Activated T-cell treated with anti-CD3 and anti-CD28 coated beads, Interleukin-2, amount 50 U/mL, for 72 hours (primary cell): ENCODE results near the gene MLPH. TPM values are rescaled to one million over a fixed set of nuclear protein-coding genes. Genes with fewer than 3 reads are reported as not detected.
A peak's percentile ranks its signal among the peaks of the same experiment; 100 is the strongest.

Experiments
- ATAC-seq, 2 donors: fragments of 150-1000 bp; cut with Tn5 transposase; replicated peaks in 1 of 2; 2 replicates each; pipeline ENCODE4 v1.10.0; 2021; ENCODE audit warnings: moderate library complexity in 2 of 2, mild to moderate bottlenecking in 1 of 2
- DNase-seq, 2 donors: peaks; one replicate each; pipeline ENCODE4 v3.0.0; 2021 to 2022; ENCODE audit warnings: mixed read lengths in 1 of 2
- H3K27ac Mint-ChIP-seq: one replicate; pipeline ENCODE4 v1.8.0; 2022; ENCODE audit warnings: mild to moderate bottlenecking, moderate library complexity, mixed read lengths
- H3K27me3 Mint-ChIP-seq: one replicate; pipeline ENCODE4 v1.8.0; 2022; ENCODE audit warnings: low read depth, mixed read lengths
- H3K36me3 Mint-ChIP-seq, 2 donors: one replicate each; pipeline ENCODE4 v1.8.0; 2022; ENCODE audit warnings: mixed read lengths in 2 of 2, mild to moderate bottlenecking in 1 of 2; ENCODE audit not compliant: insufficient read depth in 2 of 2
- H3K4me1 Mint-ChIP-seq: one replicate; pipeline ENCODE4 v1.8.0; 2022; ENCODE audit warnings: low read depth, mixed read lengths
- H3K4me3 Mint-ChIP-seq, 2 donors: one replicate each; pipeline ENCODE4 v1.8.0; 2022; ENCODE audit warnings: mild to moderate bottlenecking in 2 of 2, mixed read lengths in 2 of 2, moderate library complexity in 2 of 2
- H3K9me3 Mint-ChIP-seq, 2 donors: one replicate each; pipeline ENCODE4 v1.8.0; 2022; ENCODE audit warnings: mixed read lengths in 2 of 2
- total RNA-seq, 2 donors: library from RNA; stranded (reverse); gene quantifications; one replicate each; pipeline ENCODE4 v1.2.3, GENCODE V29; 2022

The MLPH gene
- total RNA-seq, 2 donors from 2014 or later, result 0.36 TPM; not detected in 1

- Mint-ChIP-seq H3K36me3 (peaks cover 7 to 13% of the 10 kb centered on the region in 2 donors), H3K4me1 (no peaks in the 10 kb centered on the region), H3K9me3 (peaks cover 0 to 2% of the 10 kb centered on the region in 2 donors), H3K27ac (no peak overlapping the region), H3K27me3 (peaks cover 54% of the 10 kb centered on the region), H3K4me3 (no peak overlapping the region)
- ATAC-seq, result no peak
- DNase-seq, result no peak
These were observed 1.2 kb downstream of the MLPH start for GRCh38 chr2:237488295-237488694.

- peaks cover 51% of the 10 kb centered on the region for H3K27me3 Mint-ChIP-seq
These were observed 2.1 kb downstream of the MLPH start for GRCh38 chr2:237488901-237489860.

GRCh38 chr2:237490009-237490711 lies 3.1 kb downstream of the MLPH start:
- ATAC-seq (no peak), DNase-seq (no peak)
- Mint-ChIP-seq H3K9me3 (peaks cover 0 to 2% of the 10 kb centered on the region in 2 donors), H3K27me3 (peaks cover 44% of the 10 kb centered on the region), H3K36me3 (peaks cover 9 to 13% of the 10 kb centered on the region in 2 donors), H3K27ac (no peak overlapping the region), H3K4me3 (no peak overlapping the region), H3K4me1 (no peaks in the 10 kb centered on the region)

More at GRCh38 chr2:237488901-237489860, 2.1 kb downstream of the MLPH start:
- H3K36me3 Mint-ChIP-seq, result peaks cover 9 to 13% of the 10 kb centered on the region in 2 donors
- H3K9me3 Mint-ChIP-seq, result peaks cover 0 to 2% of the 10 kb centered on the region in 2 donors
- H3K4me3 Mint-ChIP-seq, result no peak overlapping the region
- DNase-seq (no peak), ATAC-seq (no peak)
- H3K4me1 Mint-ChIP-seq, result no peaks in the 10 kb centered on the region
- H3K27ac Mint-ChIP-seq, result no peak overlapping the region

DNA sequence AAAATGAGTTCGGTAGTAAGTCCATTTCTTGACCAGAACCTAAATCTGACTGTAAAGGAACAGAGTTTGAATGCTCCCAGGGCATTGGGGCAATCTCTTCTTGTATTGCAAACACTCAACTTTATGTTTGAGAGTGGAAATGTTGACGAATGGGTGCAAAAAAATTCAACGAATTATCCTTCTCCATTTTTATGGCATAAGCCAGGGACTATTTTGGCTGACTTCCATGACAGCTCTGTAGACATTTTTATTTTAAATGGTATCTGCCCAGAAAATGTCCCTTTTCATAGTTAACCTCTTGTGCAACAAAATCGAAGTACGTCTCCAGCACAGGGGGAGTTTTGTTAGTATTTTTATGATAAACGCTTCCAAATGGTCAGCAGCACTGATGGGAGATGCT lies 3.7 kb downstream of the MLPH start:
- no peak overlapping the region for H3K27ac Mint-ChIP-seq

GRCh38 chr2:237491515-237492118 lies 4.6 kb downstream of the MLPH start:
- DNase-seq (peak in 1 of 2 donors; percentile 17), ATAC-seq (peak; percentile 65 to 70)
- Mint-ChIP-seq H3K4me3 (no peak overlapping the region), H3K27ac (no peak overlapping the region), H3K4me1 (peaks cover 4% of the 10 kb centered on the region), H3K36me3 (peaks cover 9 to 13% of the 10 kb centered on the region in 2 donors), H3K9me3 (peaks cover 0 to 2% of the 10 kb centered on the region in 2 donors), H3K27me3 (peaks cover 42% of the 10 kb centered on the region)

More for the DNA sequence above, 3.7 kb downstream of the MLPH start:
- Mint-ChIP-seq H3K4me1 (no peaks in the 10 kb centered on the region), H3K27me3 (peaks cover 38% of the 10 kb centered on the region), H3K36me3 (peaks cover 9 to 13% of the 10 kb centered on the region in 2 donors), H3K4me3 (no peak overlapping the region), H3K9me3 (peaks cover 0 to 2% of the 10 kb centered on the region in 2 donors)
- no peak for DNase-seq
- no peak for ATAC-seq

GRCh38 chr2:237492137-237492890 lies 5.3 kb downstream of the MLPH start:
- Mint-ChIP-seq H3K36me3 (peaks cover 9 to 13% of the 10 kb centered on the region in 2 donors), H3K27ac (no peak overlapping the region), H3K27me3 (peaks cover 45% of the 10 kb centered on the region), H3K4me1 (peaks cover 8% of the 10 kb centered on the region), H3K9me3 (peaks cover 0 to 2% of the 10 kb centered on the region in 2 donors), H3K4me3 (no peak overlapping the region)
- ATAC-seq (no peak), DNase-seq (no peak)

DNA sequence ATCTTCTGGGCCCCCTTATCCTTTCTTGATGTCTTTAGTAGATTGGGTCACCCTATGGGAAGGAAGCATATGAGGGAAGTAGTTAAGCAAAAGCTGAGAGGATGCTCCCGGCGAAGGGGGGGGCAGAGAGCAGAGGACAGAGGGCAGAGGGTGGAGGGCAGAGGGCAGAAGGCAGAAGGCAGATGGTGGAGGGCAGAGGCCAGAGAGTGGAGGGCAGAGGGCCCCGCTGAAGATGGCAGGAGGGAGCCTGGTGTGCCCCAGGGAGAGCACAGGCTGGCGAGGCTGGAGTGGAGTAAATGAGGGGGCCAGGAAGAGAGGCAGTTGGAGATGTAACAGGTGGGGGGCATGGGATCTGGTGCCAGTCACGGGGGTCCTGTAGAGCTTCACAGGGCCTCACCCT lies 7.0 kb downstream of the MLPH start:
- H3K9me3 Mint-ChIP-seq, result peaks cover 0 to 2% of the 10 kb centered on the region in 2 donors
- ATAC-seq (no peak), DNase-seq (no peak)
- peaks cover 9 to 13% of the 10 kb centered on the region in 2 donors for H3K36me3 Mint-ChIP-seq
- H3K4me1 Mint-ChIP-seq, result peaks cover 8% of the 10 kb centered on the region
- H3K27ac Mint-ChIP-seq, result no peak overlapping the region
- peaks cover 35% of the 10 kb centered on the region for H3K27me3 Mint-ChIP-seq
- no peak overlapping the region for H3K4me3 Mint-ChIP-seq

GRCh38 chr2:237495521-237496117 lies 8.6 kb downstream of the MLPH start:
- Mint-ChIP-seq H3K9me3 (peaks cover 0 to 2% of the 10 kb centered on the region in 2 donors), H3K4me1 (peaks cover 10% of the 10 kb centered on the region), H3K4me3 (no peak overlapping the region), H3K36me3 (peaks cover 9 to 11% of the 10 kb centered on the region in 2 donors), H3K27ac (no peak overlapping the region), H3K27me3 (peaks cover 34% of the 10 kb centered on the region)
- ATAC-seq (no peak), DNase-seq (no peak)

DNA sequence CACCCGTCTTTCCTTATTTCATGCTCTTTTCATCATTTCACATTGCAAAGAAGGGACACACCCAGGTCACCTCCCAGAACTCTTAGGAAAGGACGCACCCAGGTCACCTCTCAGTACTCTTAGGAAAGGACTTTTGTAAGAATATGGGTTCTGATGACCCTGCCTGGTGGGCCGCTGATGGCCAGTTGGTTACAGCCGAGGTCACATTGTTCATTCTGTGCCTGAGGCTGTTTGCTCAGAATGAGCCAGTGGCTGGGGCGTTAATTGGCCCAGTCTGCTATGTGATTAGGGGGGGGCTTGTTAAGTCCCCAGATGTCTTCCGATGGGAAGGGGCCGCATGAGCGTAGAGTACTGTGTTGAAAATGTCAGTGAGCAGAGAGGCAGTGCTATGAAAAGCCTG lies 9.4 kb downstream of the MLPH start:
- Mint-ChIP-seq H3K9me3 (peaks cover 0 to under 1% of the 10 kb centered on the region in 2 donors), H3K27me3 (peaks cover 37% of the 10 kb centered on the region), H3K36me3 (peaks cover 4 to 6% of the 10 kb centered on the region in 2 donors), H3K27ac (no peak overlapping the region), H3K4me3 (no peak overlapping the region), H3K4me1 (peaks cover 15% of the 10 kb centered on the region)
- no peak for ATAC-seq
- DNase-seq, result no peak

GRCh38 chr2:237497009-237497837 lies 10.2 kb downstream of the MLPH start:
- no peaks in the 10 kb centered on the region for H3K9me3 Mint-ChIP-seq
- H3K27me3 Mint-ChIP-seq, result peaks cover 42% of the 10 kb centered on the region
- ATAC-seq, result no peak
- no peak for DNase-seq
- peaks cover 15% of the 10 kb centered on the region for H3K4me1 Mint-ChIP-seq
- H3K27ac Mint-ChIP-seq, result no peak overlapping the region
- H3K36me3 Mint-ChIP-seq, result peaks cover 1 to 2% of the 10 kb centered on the region in 2 donors
- H3K4me3 Mint-ChIP-seq, result no peak overlapping the region

DNA sequence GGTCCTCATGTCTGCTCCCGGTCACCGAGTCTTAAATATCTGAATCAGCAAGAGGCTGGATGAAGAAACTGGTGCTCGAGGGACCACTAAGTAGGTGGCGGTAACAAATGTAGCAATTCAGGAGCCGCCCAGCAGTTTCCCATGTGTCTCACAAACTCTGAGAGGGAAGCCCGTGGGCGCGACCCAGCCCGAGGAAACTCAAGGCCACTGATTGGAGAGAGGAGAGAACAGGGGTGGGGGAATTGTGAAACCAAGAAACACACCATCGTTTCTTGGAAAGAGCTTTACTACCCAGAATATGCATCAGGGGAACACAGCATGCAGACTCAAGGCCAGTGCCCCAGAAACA lies 10.8 kb downstream of the MLPH start:
- H3K27me3 Mint-ChIP-seq, result peaks cover 42% of the 10 kb centered on the region

More for the DNA sequence above, 10.8 kb downstream of the MLPH start:
- Mint-ChIP-seq H3K9me3 (no peaks in the 10 kb centered on the region), H3K4me3 (no peak overlapping the region), H3K36me3 (peaks cover 0 to 2% of the 10 kb centered on the region in 2 donors), H3K4me1 (peaks cover 15% of the 10 kb centered on the region), H3K27ac (no peak overlapping the region)
- DNase-seq, result no peak
- no peak for ATAC-seq
